Smooth muscle cell (in vitro differentiated cells): Measurements from ENCODE around the gene SLC25A13. TPM values are rescaled to one million over a fixed set of nuclear protein-coding genes. Genes with fewer than 3 reads are reported as not detected.

ENCODE experiments used
- DNase-seq: peaks from one replicate; lab custom pipeline; 2025; ENCODE audit not compliant: unreplicated experiment; lab: John Stamatoyannopoulos, UW
- H2AFZ ChIP-seq: fragments of 200-600 bp; sonication (generic); 2 replicates; pipeline ENCODE4 v1.6.0; 2016; ENCODE audit warnings: antibody characterized with exemption, low read depth, mild to moderate bottlenecking
- H3F3A ChIP-seq: fragments of 200-600 bp; sonication (generic); 2 replicates; pipeline ENCODE4 v1.6.0; 2017; ENCODE audit warnings: antibody characterized with exemption, low read depth
- H3K27ac ChIP-seq: fragments of 200-600 bp; sonication (generic); 2 replicates; pipeline ENCODE4 v1.5.1; 2016; ENCODE audit warnings: low read depth, mild to moderate bottlenecking
- H3K27me3 ChIP-seq: fragments of 200-600 bp; sonication (generic); 2 replicates; pipeline ENCODE4 v1.6.1; 2016; ENCODE audit warnings: low read depth, mild to moderate bottlenecking
- H3K36me3 ChIP-seq: fragments of 200-600 bp; sonication (generic); 2 replicates; pipeline ENCODE4 v1.5.1; 2016; ENCODE audit warnings: low read depth
- H3K4me1 ChIP-seq: fragments of 200-600 bp; sonication (generic); 2 replicates; pipeline ENCODE4 v1.5.1; 2016; ENCODE audit warnings: low read depth
- H3K4me2 ChIP-seq: fragments of 200-600 bp; sonication (generic); 2 replicates; pipeline ENCODE4 v1.6.0; 2016; ENCODE audit warnings: mild to moderate bottlenecking
- H3K4me3 ChIP-seq: fragments of 200-600 bp; sonication (generic); 2 replicates; pipeline ENCODE4 v1.5.1; 2016; ENCODE audit warnings: mild to moderate bottlenecking
- H3K79me2 ChIP-seq: fragments of 200-600 bp; sonication (generic); 2 replicates; pipeline ENCODE4 v1.6.0; 2016; ENCODE audit warnings: low read depth, mild to moderate bottlenecking
- H3K9ac ChIP-seq: fragments of 200-600 bp; sonication (generic); 2 replicates; pipeline ENCODE4 v1.6.0; 2016; ENCODE audit warnings: low read depth
- H3K9me3 ChIP-seq: fragments of 200-600 bp; sonication (generic); replicated peaks from 2 replicates; pipeline ENCODE4 v1.5.1; 2016; ENCODE audit warnings: low read depth
- H4K20me1 ChIP-seq: fragments of 200-600 bp; sonication (generic); 2 replicates; pipeline ENCODE4 v1.6.0; 2016; ENCODE audit warnings: low read depth
- WGBS: methylation state at CpG from one replicate; pipeline ENCODE4 v1.1.7; 2016; ENCODE audit warnings: low lambda C conversion rate; 5-methylcytosine and 5-hydroxymethylcytosine counted together
- polyA plus RNA-seq: library from polyadenylated mRNA; unstranded; fragments of >200 nt; fragmentation: Nextera tagmentation; extraction: Ambion mirVana; gene quantifications from 2 replicates; pipeline ENCODE4 v1.2.1, GENCODE V29; 2016
- total RNA-seq: library from RNA; depleted of rRNA; stranded (reverse); fragments of >200 nt; gene quantifications from 2 replicates; pipeline ENCODE4 v1.2.3, GENCODE V29; 2014
- TF ChIP-seq, protein P1 (sequence below): fragments of 200-600 bp; sonication (generic); IDR thresholded peaks from 2 replicates; pipeline ENCODE4 v1.5.1; 2017; ENCODE audit warnings: borderline replicate concordance, mild to moderate bottlenecking, antibody characterized with exemption; ENCODE audit not compliant: insufficient read depth, poor library complexity, severe bottlenecking

SLC25A13 gene
- total and polyA plus RNA-seq, 2 experiments from 2014 or later: 28.0 to 48.2 TPM

- H4K20me1 ChIP-seq: no peaks in the 10 kb centered on the region
- no peaks in the 10 kb centered on the region for H3K9me3 ChIP-seq
- H3K79me2 ChIP-seq: peaks cover 2% of the 10 kb centered on the region
- no peaks in the 10 kb centered on the region for H3K27me3 ChIP-seq
- no peaks in the 10 kb centered on the region for H3K36me3 ChIP-seq
- TF ChIP-seq, protein P1, sequence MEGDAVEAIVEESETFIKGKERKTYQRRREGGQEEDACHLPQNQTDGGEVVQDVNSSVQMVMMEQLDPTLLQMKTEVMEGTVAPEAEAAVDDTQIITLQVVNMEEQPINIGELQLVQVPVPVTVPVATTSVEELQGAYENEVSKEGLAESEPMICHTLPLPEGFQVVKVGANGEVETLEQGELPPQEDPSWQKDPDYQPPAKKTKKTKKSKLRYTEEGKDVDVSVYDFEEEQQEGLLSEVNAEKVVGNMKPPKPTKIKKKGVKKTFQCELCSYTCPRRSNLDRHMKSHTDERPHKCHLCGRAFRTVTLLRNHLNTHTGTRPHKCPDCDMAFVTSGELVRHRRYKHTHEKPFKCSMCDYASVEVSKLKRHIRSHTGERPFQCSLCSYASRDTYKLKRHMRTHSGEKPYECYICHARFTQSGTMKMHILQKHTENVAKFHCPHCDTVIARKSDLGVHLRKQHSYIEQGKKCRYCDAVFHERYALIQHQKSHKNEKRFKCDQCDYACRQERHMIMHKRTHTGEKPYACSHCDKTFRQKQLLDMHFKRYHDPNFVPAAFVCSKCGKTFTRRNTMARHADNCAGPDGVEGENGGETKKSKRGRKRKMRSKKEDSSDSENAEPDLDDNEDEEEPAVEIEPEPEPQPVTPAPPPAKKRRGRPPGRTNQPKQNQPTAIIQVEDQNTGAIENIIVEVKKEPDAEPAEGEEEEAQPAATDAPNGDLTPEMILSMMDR: no peak
- H3K4me3 ChIP-seq: no peak overlapping the region
- H3K9ac ChIP-seq: no peak overlapping the region
- no peaks in the 10 kb centered on the region for H3F3A ChIP-seq
- H3K4me2 ChIP-seq: no peak overlapping the region
- H3K27ac ChIP-seq: no peak overlapping the region
- no peak overlapping the region for H2AFZ ChIP-seq
- peaks cover 12% of the 10 kb centered on the region for H3K4me1 ChIP-seq
- DNase-seq: no peak
Measured at GRCh38 chr7:96211954-96212353, 109.9 kb downstream of the SLC25A13 start.

GRCh38 chr7:96205665-96206064, 116.2 kb downstream of the SLC25A13 start:
- Histone ChIP-seq H3K27ac (no peak overlapping the region), H3K4me1 (peaks cover 12% of the 10 kb centered on the region)
- WGBS: 96% methylated on average over 2 of the region's 2 CpGs

GRCh38 chr7:96204601-96205000, 117.3 kb downstream of the SLC25A13 start:
- Histone ChIP-seq H3K4me3 (no peak overlapping the region), H3F3A (no peaks in the 10 kb centered on the region), H3K9ac (no peak overlapping the region), H3K4me2 (no peak overlapping the region), H3K4me1 (peaks cover 9% of the 10 kb centered on the region), H2AFZ (no peak overlapping the region), H3K79me2 (no peaks in the 10 kb centered on the region), H3K9me3 (no peaks in the 10 kb centered on the region), H4K20me1 (no peaks in the 10 kb centered on the region), H3K36me3 (no peaks in the 10 kb centered on the region), H3K27me3 (no peaks in the 10 kb centered on the region), H3K27ac (no peak overlapping the region)
- no peak for DNase-seq
- TF ChIP-seq, protein P1: no peak
- 97% methylated on average over 3 of the region's 3 CpGs for WGBS

More at GRCh38 chr7:96205665-96206064, 116.2 kb downstream of the SLC25A13 start:
- Histone ChIP-seq H3K4me2 (no peak overlapping the region), H3K4me3 (no peak overlapping the region), H2AFZ (no peak overlapping the region), H3K36me3 (no peaks in the 10 kb centered on the region), H3K9ac (no peak overlapping the region), H3K79me2 (no peaks in the 10 kb centered on the region), H3F3A (no peaks in the 10 kb centered on the region), H3K9me3 (no peaks in the 10 kb centered on the region), H4K20me1 (no peaks in the 10 kb centered on the region), H3K27me3 (no peaks in the 10 kb centered on the region)
- TF ChIP-seq, protein P1: no peak
- no peak for DNase-seq

DNA sequence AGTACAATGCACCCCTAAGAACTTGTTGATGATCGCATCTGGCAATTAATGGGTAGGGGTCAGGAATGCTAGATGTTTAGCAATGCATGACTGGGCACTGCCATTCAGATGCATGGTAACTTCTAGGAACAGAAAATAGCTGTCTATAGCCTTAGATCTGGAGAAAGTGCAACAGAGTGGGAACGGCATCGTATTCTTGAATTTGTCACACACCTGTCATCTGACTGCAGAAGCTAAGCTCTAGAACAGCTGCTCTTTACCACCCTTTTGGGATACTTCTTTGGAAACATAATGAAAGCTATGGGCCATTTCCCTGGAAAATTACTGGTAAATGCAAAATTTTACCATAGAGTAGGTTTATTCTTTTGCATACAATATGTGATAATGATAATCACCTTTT, 118.1 kb downstream of the SLC25A13 start:
- Histone ChIP-seq H3F3A (no peaks in the 10 kb centered on the region), H4K20me1 (no peaks in the 10 kb centered on the region), H3K4me2 (no peak overlapping the region), H3K4me1 (peaks cover 6% of the 10 kb centered on the region), H3K9me3 (no peaks in the 10 kb centered on the region), H3K4me3 (no peak overlapping the region), H3K36me3 (no peaks in the 10 kb centered on the region), H2AFZ (no peak overlapping the region), H3K79me2 (no peaks in the 10 kb centered on the region), H3K9ac (no peak overlapping the region), H3K27ac (no peak overlapping the region), H3K27me3 (no peaks in the 10 kb centered on the region)
- 95% methylated on average over 3 of the region's 3 CpGs for WGBS
- TF ChIP-seq, protein P1: no peak
- no peak for DNase-seq
